ENCODE measurements around the gene KBTBD12.

Gene KBTBD12

DNA sequence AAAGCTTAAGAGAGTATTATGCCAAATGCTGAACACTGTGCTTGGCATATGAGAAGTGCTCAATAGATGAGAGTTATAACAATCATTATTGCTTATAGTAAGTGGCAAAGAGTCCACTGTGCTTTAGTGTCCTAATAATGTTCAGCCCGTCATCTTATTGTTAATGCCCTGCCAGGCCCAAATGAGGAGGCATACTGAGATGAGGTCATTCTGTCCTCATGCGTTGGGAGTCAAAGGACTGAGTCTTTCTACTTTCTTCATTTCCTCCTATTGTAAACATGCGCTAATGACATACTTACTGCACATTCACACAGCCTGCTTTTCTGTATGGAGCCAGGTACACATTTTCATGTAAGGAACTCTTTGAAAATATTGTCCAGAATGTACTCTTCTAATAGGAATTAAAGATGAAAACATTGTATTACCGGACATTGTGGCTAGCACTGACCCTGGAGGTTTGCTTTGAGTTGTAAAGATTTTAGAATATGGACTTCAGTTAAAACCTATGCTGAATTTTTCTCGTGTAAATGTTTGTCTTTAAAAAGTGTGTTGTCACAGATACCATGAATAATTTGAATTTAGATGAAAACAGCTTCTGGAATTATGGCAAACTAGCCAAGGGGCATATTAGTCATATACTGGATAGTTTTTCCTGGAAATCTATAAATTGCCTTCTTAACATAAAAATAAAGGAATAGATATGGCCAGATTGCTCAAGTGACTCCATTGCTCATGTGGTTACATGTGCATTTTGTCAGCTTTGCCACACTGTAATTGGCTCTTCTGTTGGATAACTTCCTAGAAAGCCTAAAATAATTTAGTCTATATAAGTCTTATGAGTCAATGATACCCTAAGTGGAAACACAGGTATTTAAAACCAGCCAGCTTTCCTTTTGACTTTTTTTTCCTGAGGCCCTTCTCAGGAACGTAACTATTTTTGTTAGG is 38.3 kb downstream of the KBTBD12 start:
- no peak for DNase-seq (ENCODE audit: low spot score)

DNA sequence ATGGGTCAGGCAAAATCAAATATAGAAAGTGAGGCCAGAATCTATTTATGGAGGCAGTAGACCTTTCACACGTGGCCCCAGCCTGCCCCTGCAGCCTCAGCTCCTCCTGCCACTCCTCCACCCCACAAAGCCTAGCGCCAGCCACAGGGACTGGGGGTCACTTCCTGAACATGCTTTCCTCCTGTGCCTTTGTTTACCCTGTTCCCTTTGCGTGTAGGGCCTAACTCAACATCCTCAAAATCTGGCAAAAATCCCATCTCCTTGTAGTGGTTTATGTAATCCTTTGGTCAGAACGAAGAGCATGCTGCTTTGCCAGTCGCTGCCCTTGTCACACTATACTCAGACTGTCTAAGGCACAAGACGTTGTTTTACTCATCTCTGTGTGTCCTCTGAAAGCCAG is 39.6 kb downstream of the KBTBD12 start:
- DNase-seq (ENCODE audit: low spot score) = no peak

DNA sequence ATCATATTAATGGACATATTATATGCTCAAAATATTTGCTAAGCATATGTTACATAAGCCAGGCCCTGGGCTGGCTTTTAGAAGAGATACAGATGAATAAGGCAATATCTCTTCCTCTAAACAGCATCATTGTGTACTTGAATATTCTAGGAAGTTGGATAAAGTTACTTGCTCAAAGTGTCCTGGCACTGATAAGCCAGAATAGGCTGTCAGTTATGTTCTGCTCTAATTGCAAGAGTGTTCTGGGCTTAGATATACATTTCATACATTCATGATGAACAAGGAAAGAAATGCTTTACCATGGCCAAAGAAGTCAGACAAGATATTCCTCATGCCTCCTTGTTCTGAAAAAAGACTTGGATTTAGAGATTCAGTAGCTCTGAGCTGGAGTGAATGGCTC is 40.7 kb downstream of the KBTBD12 start:
- DNase-seq (ENCODE audit: low spot score) = no peak

DNA sequence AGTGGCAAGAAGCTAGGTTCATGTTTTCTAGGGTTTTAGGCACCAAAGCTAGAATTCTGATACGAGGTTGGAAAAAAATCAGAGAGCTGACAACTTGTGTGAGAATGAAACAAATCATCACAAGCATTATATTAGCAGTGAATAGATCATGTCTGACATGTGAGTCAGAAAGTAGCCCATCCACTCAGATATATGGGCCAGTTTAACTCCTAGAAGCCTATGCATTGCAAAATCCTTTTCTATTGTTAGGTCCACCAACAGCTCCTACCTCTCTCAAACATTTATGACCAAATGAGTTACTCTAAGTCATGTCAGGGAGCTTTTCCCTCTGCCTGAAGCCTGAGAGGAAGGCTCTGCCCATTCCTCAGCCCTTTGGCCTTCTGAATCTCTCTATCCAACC is 44.0 kb downstream of the KBTBD12 start:
- DNase-seq (ENCODE audit: low spot score) = no peak

DNA sequence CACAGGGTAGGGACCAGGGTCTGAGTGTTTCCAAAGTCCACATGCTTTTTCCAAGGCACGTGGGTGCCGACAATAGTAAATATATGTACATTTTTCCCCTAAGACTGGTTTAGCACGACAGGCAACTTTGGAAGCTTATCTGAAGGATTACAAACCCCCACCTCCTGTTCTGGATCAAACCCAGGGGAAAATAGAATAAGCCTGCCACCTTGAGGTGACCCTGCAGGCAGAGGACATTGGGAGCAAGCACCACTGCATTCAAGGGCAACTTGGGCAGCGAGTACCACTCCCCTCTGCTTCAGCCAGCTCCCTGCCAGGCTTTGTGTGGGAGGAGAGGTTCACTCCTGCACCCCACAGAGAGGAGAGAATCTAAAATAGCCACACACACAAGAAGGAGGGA is 44.8 kb downstream of the KBTBD12 start:
- peak; percentile 56 for DNase-seq (ENCODE audit: low spot score)

DNA sequence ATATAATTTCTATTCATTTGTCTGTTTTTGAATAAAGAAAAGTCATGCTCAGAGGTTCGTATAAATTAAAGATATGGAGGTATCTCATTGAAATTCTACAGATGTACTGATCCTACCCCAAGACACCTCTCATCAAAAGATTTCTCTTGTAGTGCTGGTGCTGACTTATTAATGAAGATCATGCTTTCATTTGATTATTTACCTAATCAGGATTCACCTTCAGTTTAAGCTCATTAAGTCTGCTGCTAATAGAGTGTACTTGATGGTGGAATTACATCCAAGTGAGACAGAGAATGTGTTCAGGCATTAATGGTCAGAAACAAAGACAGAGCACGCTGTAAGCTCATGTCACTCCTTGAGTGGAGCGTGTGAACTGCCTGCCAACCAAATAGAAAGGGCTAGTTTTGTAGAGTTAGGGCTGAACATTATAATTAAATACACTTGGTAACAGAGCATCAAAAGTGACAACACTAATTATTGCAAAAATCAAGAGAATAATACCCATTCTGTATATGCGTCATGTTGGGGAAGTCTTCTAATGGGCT is 45.5 kb downstream of the KBTBD12 start:
- no peak for DNase-seq (ENCODE audit: low spot score)

DNA sequence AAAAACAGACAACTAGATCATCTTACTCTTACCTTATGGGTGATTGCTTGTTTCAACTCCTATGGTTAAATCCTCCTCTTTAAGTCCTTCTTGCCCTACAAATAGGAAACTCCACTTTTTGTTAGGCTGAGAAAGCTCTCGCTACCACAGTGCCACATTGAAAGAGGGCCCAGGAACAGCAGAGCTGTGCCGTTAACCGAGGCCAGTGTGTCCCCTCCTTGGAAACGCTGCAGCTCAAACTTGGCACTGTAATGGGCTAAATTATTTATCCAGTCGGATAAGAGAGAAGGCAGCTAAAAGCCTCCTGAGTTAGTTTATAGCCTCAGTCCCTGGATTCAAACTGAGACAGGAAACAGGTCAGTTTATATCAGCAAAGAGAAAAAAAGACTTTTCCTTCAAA is 46.1 kb downstream of the KBTBD12 start:
- no peak for DNase-seq (ENCODE audit: low spot score)

DNA sequence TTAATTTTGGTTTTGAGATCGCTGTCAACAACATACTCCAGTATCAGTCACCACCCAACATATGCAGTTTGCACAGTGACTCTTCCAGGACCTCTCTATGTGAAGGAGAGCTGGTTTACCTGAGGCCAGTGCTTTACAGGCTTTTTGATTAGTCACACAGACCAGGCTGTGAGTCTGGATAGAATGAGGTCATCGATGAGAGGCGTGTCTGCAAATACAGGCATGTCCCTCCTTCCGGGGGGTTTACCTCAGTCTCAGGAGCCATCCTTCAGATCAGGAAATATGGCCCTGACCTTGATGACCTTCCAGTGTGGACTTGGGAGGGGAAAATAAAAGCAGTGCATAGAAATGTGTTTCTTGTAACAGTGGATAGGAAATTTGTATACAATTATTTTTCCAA is 46.9 kb downstream of the KBTBD12 start:
- peak; percentile 89 for DNase-seq (ENCODE audit: low spot score)

DNA sequence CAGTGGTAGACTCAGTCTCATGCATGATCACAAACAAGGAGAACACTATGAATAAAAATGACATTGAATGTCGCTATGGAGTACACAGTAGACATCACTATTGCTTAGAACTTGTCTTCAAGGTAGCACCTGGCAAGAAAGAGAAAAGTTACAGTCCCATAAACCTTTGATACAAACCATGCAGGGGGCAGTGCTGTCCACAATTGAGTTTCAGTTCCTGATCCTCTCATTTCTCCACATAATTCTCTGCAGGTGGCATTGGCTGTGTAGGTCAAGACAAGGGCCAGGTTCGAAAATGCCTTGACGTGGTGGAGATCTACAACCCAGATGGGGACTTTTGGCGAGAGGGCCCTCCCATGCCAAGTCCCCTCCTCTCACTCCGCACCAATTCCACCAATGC is 47.9 kb downstream of the KBTBD12 start:
- no peak for DNase-seq (ENCODE audit: low spot score)

DNA sequence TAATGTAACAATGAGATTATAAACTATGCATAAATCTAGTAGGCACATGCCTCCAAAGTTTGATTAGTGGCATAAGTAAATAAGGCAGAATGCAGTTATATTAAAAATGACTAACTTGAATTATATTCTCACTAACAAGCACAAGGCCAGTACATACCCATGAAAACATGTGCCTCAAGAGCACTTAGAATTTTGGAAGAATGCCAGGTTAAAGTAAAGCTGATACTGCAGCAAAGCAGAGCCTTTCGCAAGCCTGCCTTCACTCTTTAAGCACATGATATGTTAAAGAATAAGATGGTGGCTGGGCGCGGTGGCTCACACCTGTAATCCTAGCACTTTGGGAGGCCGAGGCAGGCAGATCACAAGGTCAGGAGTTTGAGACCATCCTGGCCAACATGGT is 49.0 kb downstream of the KBTBD12 start:
- DNase-seq (ENCODE audit: low spot score) = no peak

DNA sequence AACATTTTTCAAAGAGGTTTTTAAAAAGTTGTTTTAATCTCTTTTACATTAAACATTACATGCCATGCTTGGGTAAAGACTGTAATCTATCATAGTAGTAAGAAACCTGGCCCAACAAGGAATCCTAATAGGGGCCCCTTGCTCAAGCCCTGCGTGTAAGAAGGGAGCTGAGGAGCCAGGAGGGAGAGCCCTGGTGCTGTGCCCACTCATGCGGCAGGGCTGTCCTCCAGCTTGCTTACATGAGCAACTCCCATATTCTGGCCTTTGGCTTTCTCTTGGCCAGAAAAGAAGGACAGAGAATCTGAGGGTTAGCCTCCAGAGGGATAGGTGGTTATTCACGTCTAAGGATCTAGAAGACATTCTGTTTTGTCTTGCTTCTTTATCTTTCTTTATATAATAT is 49.8 kb downstream of the KBTBD12 start:
- no peak for DNase-seq (ENCODE audit: low spot score)

DNA sequence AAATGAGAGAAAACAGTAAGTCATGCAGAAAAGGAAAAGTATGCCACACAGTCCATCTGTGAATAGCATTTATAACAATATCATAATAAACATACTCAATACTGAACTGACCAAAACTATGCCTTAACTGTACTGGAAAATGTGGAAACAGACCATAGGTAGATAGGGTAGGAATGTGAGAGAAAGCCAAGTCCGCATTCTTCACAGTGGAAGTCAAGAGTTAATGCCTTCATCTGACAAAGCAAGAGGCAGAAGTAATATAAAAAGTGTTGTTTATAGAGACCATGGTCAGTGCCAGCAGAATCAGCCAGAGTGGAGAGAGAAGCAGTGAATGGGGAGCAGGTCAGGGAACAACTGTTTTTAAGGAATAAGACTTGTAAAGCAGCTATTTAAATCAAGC is 52.3 kb downstream of the KBTBD12 start:
- DNase-seq (ENCODE audit: low spot score) = no peak

DNA sequence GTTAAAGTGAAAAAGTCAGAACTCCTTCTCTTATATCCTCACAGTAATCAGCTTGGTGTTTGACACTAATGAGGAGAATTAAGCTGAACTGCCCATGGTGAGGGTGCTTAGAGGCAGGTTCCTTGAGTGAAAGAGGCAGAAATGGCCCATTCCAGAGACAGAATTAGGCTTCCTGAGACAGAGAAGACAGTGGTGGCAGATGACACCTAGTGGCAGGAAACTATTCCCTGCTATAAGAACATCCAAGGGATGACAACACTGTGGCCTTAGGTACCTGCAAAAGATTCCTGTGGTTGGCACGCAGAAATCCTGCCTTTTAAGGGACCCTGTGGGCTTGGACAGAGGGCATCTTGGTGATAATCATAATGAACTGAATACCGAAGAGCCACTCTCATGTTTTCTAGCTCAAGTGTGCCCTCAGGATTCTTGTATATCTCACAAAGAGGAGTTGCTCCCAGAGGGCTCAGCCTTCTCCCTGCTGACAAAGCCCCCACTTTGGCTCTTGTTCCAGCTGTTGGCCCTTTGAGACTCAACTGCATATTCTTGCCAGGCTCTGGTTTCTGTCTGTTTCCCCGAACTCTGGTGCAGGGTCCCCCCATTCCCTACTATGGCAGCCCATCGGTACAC is 56.0 kb downstream of the KBTBD12 start:
- DNase-seq (ENCODE audit: low spot score) = peak; percentile 70

DNA sequence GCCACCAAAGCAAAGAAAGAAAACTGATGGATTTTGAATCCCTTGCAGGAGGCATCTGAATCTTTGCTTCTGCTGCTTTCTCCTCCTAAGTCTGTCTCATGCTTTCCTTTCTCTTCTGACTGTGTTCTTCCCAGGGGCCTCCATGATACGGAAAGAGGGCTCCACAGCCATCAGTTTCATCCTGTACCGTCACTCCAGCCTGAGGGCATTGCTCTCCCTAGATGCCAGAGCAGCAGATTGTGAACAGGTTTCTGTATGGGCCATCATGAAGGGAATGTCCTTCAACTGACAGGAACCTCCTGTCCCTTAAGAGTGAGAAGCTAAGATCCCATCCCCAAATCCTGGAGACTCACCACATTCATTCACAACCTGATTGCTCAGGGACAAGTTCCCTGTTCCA is 59.2 kb downstream of the KBTBD12 start:
- no peak for DNase-seq (ENCODE audit: low spot score)

DNA sequence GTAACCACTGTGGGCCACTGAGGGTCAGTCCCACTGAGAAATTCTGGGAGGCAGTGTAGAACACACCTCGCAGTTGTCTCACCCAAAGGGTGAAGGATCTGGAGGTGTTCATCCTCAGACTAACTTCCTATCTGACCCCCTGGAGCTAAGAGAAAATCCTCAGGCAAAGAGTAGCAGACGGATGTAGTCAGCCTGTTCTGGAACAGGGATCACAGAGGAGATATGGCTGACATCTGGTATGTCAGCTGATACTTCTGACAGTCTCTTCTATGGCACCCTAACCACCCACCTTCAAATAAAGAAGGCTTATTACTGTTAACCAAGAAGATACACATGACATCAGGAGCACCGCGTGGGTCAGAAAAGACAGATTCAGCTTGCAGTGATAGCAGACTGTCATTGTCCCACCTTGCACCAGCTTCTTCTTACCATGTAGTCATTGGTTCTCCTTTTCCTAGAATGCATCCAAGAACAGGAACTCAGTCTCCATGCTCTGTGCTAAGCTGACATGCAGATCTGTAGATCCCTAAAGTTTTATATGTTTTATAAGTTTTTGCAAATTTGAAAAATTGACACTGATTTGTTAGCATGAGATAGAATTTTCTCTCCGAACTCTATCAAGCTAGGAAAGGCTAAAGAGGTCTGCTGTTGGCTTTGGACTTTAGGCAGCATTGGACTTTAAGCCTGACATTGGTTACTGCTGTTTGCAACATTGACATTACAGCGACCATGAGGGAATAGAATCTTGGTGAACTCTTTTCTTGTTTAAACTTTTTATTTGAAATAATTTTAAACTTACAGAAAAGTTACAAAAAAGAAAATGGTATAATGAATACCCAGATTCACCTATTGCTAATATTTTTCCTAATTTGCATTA is 60.4 kb downstream of the KBTBD12 start:
- no peak for DNase-seq (ENCODE audit: low spot score)

DNA sequence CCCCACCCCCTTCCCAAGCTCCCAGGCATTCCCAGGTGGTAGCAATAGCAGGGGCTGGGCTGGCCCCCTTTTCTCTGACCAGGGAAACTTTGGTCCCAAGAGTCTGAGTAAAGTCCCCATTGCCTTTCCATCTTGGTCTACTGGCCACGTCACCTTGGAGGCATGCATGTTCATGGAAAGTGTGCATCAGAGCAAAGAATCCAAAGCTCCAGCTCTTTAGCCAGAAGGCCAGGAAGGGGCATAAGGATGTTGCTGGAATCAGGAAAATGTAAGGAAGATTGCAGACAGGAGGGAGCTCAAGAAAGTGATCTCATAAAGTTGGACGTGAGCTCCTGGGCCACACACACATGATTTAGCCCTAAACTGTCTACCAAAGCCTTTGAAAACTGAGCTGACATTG is 63.6 kb downstream of the KBTBD12 start:
- DNase-seq (ENCODE audit: low spot score) = no peak

DNA sequence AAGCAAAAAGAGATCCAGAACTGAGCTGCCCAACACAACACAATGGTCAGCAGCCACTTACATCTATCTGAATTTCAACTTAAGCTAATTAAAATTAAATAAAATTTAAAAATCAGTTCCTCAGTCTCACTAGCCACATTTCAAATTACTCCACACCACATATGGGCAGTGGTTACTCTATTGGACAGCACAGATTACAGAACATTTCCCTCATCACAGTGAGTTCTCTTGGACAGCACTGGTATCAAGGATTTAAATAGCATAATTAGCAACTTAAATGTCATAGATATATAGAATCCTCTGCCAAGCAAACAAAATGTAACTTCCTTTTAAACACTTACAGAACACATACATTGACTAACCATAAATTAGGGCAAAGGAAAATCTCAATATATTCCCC is 64.4 kb downstream of the KBTBD12 start:
- no peak for DNase-seq (ENCODE audit: low spot score)

DNA sequence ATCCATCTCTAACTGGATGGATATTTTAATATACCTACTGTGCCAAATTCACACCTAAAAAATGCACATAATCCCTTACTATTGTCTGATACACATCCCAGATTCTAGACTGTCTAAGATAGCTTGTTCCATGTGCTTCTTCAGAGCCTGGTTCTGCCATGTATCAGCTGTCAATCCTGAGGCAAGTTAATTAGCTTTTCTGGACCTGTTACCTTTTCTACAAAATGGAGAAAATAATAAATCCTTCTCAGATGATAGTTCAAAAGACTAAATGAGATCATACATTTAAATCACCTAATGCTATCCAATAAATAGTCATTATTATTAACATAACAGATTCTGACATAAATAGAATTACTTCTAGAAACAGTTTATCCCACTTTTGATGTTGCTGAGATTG is 66.1 kb downstream of the KBTBD12 start:
- no peak for DNase-seq (ENCODE audit: low spot score)

DNA sequence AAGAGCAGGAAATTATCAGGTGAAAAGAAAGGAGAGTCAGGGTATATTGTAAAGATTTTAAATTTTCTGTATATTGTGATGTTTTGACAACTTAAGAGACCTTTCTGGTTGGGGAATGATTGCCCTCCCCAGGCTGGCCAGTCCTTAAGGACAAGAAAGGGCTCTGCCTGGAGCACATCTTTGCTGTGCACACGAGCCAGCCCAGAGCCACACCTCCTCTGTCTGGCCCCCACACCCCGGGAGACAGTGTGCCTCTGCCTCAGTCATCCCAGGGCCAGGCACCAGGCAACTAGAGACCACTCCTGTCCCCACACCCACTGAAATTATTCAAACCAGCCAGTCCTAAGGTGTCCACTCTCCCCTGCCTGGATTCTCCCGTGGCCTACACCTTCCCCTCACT is 67.1 kb downstream of the KBTBD12 start:
- DNase-seq (ENCODE audit: low spot score) = no peak

DNA sequence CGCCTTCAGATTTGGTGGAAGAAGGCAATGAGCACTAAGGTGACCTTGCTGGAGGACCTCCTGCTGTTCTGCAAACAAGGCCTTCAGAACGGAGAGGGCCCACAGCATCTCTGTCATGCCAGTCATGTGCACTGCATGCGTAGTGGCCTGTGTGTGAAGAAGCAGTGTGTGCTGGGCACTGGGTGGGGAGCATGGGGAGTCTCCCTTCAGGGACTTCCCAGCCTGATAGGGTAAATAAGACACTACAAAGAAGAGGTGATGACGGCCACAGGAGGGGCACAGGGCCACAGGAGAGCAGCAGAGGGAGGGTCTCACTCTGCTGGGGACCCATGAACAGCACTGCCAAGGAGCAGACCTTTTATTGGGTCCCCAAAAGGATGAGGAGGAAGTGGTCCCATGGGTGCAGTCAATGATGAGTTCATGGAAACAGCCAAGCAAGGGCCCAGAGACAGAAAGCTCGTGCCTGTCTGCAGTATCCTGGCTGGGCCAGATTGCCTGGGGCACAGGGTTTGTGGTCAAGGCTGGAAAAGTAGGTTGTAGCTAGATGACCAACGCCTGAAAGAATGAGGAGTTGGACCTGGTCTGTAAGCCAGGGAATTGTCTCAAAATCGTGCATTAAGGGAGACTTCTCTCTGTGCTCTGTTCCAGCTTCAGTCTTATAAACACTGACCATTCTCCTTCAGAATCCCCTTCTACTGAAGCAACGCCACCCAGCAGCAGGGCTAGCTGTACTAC is 69.4 kb downstream of the KBTBD12 start:
- no peak for DNase-seq (ENCODE audit: low spot score)

DNA sequence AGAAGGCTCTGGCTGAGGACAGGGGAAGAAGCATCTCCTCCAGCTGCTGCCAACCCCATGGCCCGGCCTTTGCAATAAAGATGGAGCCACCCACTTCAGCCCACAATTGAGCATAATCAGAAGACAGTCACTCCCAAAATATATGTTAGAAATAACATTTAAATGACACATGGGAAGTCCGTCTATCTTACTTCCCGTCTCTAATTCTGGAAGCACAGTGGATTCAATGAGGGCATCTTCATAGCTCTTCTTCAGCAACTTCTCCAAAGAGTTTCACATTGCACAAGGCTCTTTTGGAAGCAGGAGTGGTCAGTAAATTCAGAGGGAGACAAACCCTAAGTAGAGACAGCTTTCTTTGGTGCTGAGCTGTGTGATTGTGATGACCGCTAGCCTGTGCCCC is 70.2 kb downstream of the KBTBD12 start:
- DNase-seq (ENCODE audit: low spot score) = no peak
